Measurements from ENCODE around the gene CDC20B. TPM values are rescaled to one million over a fixed set of nuclear protein-coding genes. Genes with fewer than 3 reads are reported as not detected.

CDC20B gene
- 0.07 to 0.14 TPM (median 0.09 TPM) in 3 of 5 replicates, not detected in the others for total RNA-seq (2022; extraction: Qiagen RNA extraction; ENCODE audit: low read depth)

GRCh38 chr5:55172937-55173686, at the start of gene CDC20B:
TSS of gene CDC20B (minus strand) at chr5:55173177. CDS start at chr5:55173000, 177 bp downstream.

GRCh38 chr5:55159763-55160492, 13.0 kb downstream of the CDC20B start, which contains the start of gene GPX8:
TSS of gene GPX8 (plus strand) at chr5:55160171. CDS start at chr5:55160193, 22 bp downstream.

GRCh38 chr5:55102348-55102747, 70.6 kb downstream of the CDC20B start, which contains the start of gene GZMA:
TSS of gene GZMA (plus strand) at chr5:55102646. CDS start at chr5:55102683, 37 bp downstream.

Other genes starting within 250 kb of the CDC20B start
- gene ESM1, start 187.6 kb downstream of the CDC20B start, total RNA-seq (2022; extraction: Qiagen RNA extraction; ENCODE audit: low read depth), result not detected in 5 replicates
- not detected in 5 replicates for gene GZMK, start 148.9 kb downstream of the CDC20B start, total RNA-seq (2022; extraction: Qiagen RNA extraction; ENCODE audit: low read depth)
- not detected in 5 replicates for gene GZMA, start 70.5 kb downstream of the CDC20B start, total RNA-seq (2022; extraction: Qiagen RNA extraction; ENCODE audit: low read depth)
- 37.5 to 49.4 TPM (median 44.5 TPM) in 5 replicates for gene GPX8, start 13.0 kb downstream of the CDC20B start, total RNA-seq (2022; extraction: Qiagen RNA extraction; ENCODE audit: low read depth)
- 1.7 to 3.2 TPM (median 2.3 TPM) in 5 replicates for gene MCIDAS, start 54.1 kb upstream of the CDC20B start, total RNA-seq (2022; extraction: Qiagen RNA extraction; ENCODE audit: low read depth)
- gene CCNO, start 60.4 kb upstream of the CDC20B start, total RNA-seq (2022; extraction: Qiagen RNA extraction; ENCODE audit: low read depth), result 7.1 to 8.7 TPM (median 8.6 TPM) in 5 replicates
- gene DHX29, start 134.5 kb upstream of the CDC20B start, total RNA-seq (2022; extraction: Qiagen RNA extraction; ENCODE audit: low read depth), result 21.5 to 28.4 TPM (median 25.8 TPM) in 5 replicates
- gene MTREX, start 134.8 kb upstream of the CDC20B start, total RNA-seq (2022; extraction: Qiagen RNA extraction; ENCODE audit: low read depth), result 35.5 to 50.1 TPM (median 44.0 TPM) in 5 replicates

All from A549 treated with DMSO at 1 μM for 4 hours (cell line).